ENCODE measurements around the gene HS6ST3. TPM values are rescaled to one million over a fixed set of nuclear protein-coding genes. Genes with fewer than 3 reads are reported as not detected.

The HS6ST3 gene
- total and polyA plus RNA-seq, 2 donors (not counting 3 experiments of a cell fraction or from before 2014, with no cell fraction given) = 0.03 to 0.15 TPM

DNA sequence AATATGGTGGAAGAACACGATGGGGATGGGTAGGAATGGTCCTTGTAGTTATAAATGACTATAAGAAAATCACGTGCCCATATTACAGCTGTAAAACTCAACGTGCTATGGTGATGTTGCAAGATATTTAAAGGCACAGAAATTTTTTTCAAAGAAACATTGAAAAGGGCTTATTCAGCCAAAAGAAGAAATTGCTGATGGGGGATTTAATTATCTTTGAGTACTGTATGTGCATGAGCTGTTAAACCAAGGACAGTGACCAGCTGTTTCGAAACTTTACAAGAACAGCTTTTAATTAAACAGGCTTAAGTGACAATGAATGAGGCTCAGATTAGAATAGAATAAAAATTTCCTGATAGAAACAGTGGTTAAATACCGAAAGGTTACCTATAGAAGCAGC is 339.0 kb downstream of the HS6ST3 start:
- no peak overlapping the region for H2AFZ ChIP-seq (ENCODE audit: low read depth, low read length)
- no peak overlapping the region for H3K9ac ChIP-seq (replicated peaks; ENCODE audit: extremely low read depth, insufficient read depth, low read length)
- H3K4me2 ChIP-seq (ENCODE audit: insufficient read depth, low read length) = no peak overlapping the region
- ChIA-PET CTCF (interaction anchor here (1.5 kb wide), 1 partner anchor 11 kb away, joined by 3 read pairs; no protein-coding TSS in a partner anchor), POLR2A (no interaction called here)
- FAIRE-seq (no peak), DNase-seq (ENCODE audit: low read depth, low spot score) (no peak)
- dilution Hi-C loops (cut with MboI; ENCODE audit: extremely low pct_ligation_motif_present, low sequenced_read_pairs) = no loop called here
- H3K4me1 ChIP-seq (ENCODE audit: control insufficient read depth, extremely low read depth, insufficient read depth, low read length) = no peaks in the 10 kb centered on the region
- TF ChIP-seq, protein P1, sequence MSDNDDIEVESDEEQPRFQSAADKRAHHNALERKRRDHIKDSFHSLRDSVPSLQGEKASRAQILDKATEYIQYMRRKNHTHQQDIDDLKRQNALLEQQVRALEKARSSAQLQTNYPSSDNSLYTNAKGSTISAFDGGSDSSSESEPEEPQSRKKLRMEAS (IDR thresholded peaks at IDR 0.05; ENCODE audit: insufficient read depth, insufficient read length) = no peak
- TF ChIP-seq MYC (IDR thresholded peaks at IDR 0.05; ENCODE audit: low read depth, low read length) = no peak
- no peak for TF ChIP-seq JUN (IDR thresholded peaks at IDR 0.05; ENCODE audit: borderline replicate concordance, insufficient read depth, insufficient read length, low read depth)
- TF ChIP-seq POLR2A (IDR thresholded peaks at IDR 0.05; ENCODE audit: low read depth, low read length) = no peak
- TF ChIP-seq, protein P2, sequence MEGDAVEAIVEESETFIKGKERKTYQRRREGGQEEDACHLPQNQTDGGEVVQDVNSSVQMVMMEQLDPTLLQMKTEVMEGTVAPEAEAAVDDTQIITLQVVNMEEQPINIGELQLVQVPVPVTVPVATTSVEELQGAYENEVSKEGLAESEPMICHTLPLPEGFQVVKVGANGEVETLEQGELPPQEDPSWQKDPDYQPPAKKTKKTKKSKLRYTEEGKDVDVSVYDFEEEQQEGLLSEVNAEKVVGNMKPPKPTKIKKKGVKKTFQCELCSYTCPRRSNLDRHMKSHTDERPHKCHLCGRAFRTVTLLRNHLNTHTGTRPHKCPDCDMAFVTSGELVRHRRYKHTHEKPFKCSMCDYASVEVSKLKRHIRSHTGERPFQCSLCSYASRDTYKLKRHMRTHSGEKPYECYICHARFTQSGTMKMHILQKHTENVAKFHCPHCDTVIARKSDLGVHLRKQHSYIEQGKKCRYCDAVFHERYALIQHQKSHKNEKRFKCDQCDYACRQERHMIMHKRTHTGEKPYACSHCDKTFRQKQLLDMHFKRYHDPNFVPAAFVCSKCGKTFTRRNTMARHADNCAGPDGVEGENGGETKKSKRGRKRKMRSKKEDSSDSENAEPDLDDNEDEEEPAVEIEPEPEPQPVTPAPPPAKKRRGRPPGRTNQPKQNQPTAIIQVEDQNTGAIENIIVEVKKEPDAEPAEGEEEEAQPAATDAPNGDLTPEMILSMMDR (IDR thresholded peaks at IDR 0.05; ENCODE audit: extremely low read depth in 1 of 2, insufficient read depth in 1 of 2, low read depth in 1 of 2, low read length in 2 of 2) = no peak
- no peak for TF ChIP-seq EZH2 (IDR thresholded peaks at IDR 0.05; ENCODE audit: borderline replicate concordance, low read depth, low read length, severe bottlenecking)
- no peak for TF ChIP-seq GATA2 (IDR thresholded peaks at IDR 0.05; ENCODE audit: insufficient read depth, insufficient read length, low read depth, low read length)
- no peak for TF ChIP-seq POLR2AphosphoS5 (IDR thresholded peaks at IDR 0.05; ENCODE audit: insufficient read depth, low read depth, low read length)
- TF ChIP-seq FOS (IDR thresholded peaks at IDR 0.05; ENCODE audit: borderline replicate concordance, insufficient read depth, low read length) = no peak
- BruUV-seq (replicated peaks) = no TSS peak
- H3K79me2 ChIP-seq (ENCODE audit: control insufficient read depth, insufficient read depth, low read length) = no peaks in the 10 kb centered on the region
- intact Hi-C loops (cut with micrococcal nuclease) = no loop called here
- no peaks in the 10 kb centered on the region for H3K36me3 ChIP-seq (ENCODE audit: control insufficient read depth in 2 of 2, extremely low read depth in 1 of 2, insufficient read depth in 2 of 2, low read length in 2 of 2)
- H3K4me3 ChIP-seq (replicated peaks in 1 of 3; ENCODE audit: insufficient read depth in 1 of 3, low read depth in 1 of 3, low read length in 3 of 3) = no peak overlapping the region
- H3K27me3 ChIP-seq (ENCODE audit: control insufficient read depth in 2 of 2, insufficient read depth in 2 of 2, low read length in 2 of 2) = no peaks in the 10 kb centered on the region
- no peaks in the 10 kb centered on the region for H3K9me3 ChIP-seq (replicated peaks; ENCODE audit: control insufficient read depth, insufficient read depth, low read length)
- H3K27ac ChIP-seq (ENCODE audit: insufficient read depth, low read depth, low read length) = no peak overlapping the region
- H4K20me1 ChIP-seq (replicated peaks; ENCODE audit: control insufficient read depth, extremely low read depth, insufficient read depth, low read length) = no peaks in the 10 kb centered on the region
- H3K9me1 ChIP-seq (replicated peaks; ENCODE audit: control insufficient read depth, extremely low read depth, insufficient read depth, low read length) = no peaks in the 10 kb centered on the region

All from endothelial cell of umbilical vein (primary cell).